Peyer's patch (tissue), 4 donors: Measurements from ENCODE around the gene GPBP1.

ENCODE experiments used
- POLR2A ChIP-seq, 2 donors: fragments of 450-650 bp; IDR thresholded peaks; one replicate each; pipeline ENCODE4 v1.5.1; 2017; ENCODE audit warnings: antibody characterized with exemption in 2 of 2, mild to moderate bottlenecking in 2 of 2, moderate library complexity in 2 of 2
- TF ChIP-seq, protein P1 (sequence below), 6 experiments: fragments of 450-650 bp in 4 of 6; fragments of 200-600 bp in 2 of 6; sonication (generic) in 1 of 6; IDR thresholded peaks; one replicate each; pipeline ENCODE4 v1.5.1; 2017 to 2019; ENCODE audit warnings: antibody characterized with exemption in 6 of 6, mild to moderate bottlenecking in 3 of 6, moderate library complexity in 1 of 6

GRCh38 chr5:57277085-57277484, 103.2 kb downstream of the GPBP1 start:
- TF ChIP-seq, protein P1, sequence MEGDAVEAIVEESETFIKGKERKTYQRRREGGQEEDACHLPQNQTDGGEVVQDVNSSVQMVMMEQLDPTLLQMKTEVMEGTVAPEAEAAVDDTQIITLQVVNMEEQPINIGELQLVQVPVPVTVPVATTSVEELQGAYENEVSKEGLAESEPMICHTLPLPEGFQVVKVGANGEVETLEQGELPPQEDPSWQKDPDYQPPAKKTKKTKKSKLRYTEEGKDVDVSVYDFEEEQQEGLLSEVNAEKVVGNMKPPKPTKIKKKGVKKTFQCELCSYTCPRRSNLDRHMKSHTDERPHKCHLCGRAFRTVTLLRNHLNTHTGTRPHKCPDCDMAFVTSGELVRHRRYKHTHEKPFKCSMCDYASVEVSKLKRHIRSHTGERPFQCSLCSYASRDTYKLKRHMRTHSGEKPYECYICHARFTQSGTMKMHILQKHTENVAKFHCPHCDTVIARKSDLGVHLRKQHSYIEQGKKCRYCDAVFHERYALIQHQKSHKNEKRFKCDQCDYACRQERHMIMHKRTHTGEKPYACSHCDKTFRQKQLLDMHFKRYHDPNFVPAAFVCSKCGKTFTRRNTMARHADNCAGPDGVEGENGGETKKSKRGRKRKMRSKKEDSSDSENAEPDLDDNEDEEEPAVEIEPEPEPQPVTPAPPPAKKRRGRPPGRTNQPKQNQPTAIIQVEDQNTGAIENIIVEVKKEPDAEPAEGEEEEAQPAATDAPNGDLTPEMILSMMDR (IDR thresholded peaks at IDR 0.05) = peak in 3 of 6 experiments; percentile 16 to 29 (median 16)
- TF ChIP-seq POLR2A (IDR thresholded peaks at IDR 0.05) = no peak
